NCI-H345 (cell line): ENCODE measurements around the gene FRY.

Experiments
- DNase-seq: peaks from one replicate; lab custom pipeline; 2025; lab: John Stamatoyannopoulos, UW

Gene FRY

GRCh38 chr13:32261567-32261966, 230.0 kb downstream of the FRY start:
- DNase-seq, result peak; percentile 42

GRCh38 chr13:32262165-32262564, 230.6 kb downstream of the FRY start:
- DNase-seq, result no peak

DNA sequence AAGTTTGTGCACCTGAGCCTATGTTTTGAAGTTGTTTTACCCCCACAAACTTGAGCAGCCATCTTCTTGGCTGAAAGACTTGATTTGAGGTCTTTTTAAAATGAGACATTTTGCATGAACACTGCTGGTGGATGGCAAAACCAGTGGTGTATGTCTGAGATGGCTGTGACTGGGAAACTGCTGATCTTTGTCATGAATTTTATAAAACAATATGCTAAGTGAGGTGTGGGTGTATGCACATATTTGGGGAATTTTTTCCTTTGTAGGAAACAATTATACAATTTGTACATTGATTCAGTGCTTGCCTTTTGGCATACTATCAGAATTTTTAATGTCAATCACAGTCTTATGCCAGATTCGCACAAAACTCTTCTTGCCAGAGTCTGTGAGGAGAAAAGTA, 231.0 kb downstream of the FRY start:
- no peak for DNase-seq

DNA sequence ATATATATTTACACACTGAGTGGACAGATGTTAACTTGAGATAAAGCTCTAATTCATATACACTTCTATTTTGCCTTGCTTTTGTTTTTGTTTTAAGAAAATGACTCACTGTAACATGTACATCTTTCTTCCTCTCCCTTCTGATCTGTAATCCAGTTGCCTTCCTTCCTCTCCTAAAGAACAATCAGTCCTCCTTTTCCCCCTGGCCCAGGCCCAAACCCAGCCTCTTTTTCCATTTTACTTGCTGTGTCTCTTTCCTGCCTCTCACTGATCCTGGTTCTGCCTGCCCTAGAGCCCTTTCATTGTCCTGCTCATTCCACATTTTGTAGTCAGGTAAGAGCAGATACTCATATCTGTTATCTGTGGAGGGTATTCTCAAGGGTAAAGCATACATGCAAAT, 232.8 kb downstream of the FRY start:
- no peak for DNase-seq

GRCh38 chr13:32265726-32266125, 234.2 kb downstream of the FRY start:
- no peak for DNase-seq

DNA sequence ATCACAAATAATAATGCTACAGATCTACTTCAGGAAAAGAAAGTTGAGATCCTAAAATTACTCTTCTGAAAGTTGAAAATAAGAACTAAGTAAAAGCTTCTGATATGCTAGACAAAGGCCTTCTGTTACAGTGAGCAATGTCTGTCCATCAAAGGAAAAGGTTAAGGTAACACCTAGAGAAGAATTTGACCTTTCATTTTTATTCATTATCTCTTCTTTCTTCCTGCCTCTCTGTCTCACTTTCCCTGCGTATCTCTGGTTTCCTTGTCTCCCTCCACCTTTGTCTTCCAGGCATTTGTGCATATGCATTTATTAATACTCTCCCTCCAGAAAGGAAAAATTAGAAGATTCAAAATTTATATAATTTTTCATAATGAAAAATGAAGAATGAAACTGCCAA, 234.6 kb downstream of the FRY start:
- no peak for DNase-seq

DNA sequence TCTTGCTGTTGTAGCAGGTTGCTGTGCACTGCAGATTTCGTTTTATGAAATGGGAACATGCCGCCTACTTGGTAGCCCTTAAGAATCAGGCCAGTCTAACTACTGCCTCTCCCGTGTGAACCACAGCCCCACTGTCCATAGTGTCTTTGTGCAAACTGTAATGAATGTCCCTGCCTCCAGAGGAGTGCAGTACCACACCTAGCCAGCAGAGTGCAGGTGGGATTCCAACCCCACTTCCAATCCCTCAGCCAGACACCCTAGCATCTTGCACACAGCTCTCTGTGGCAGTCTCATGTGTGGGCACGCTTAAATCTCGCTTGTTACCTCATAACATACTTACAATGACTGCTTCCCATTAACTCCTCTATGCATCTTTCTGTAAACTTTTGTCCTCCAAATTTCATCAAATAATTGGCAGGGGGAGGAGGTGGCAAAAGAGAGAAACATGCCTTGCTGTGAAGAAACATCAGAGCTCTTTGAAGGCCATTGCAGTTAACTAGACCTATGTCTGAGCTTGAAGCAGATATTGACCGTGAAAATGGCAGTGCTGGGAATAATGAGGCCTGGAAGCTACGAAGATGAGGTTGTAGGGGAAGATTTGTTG, 236.4 kb downstream of the FRY start:
- no peak for DNase-seq

DNA sequence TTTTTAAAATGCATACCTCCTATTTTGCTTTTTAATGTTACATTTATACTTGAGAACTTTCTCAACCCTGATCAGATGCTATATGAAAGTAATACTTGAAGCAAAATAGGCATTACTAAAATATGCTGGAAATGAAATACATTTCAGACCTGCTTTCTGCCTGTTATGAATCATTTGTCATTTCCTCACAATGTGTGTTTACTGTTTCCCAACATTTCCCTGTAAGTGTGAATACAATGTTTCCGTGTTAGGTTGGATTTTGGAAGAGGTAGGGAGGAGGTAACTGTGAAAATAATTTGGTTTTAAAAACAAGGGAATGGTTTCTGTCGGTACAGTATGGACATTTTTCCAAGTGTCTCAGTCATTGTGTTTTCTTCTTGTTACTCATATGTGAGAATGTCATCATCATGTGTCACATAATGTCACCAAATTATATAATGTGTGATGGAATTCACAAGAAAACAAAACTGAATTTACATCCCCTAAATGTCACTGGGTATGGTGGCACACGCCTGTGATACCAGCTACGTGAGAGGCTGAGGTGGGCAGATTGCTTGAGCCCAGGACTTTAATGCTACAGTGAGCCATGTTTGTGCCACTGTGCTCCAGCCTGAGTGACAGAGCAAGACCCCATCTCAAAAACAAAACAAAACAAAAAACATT, 240.6 kb downstream of the FRY start:
- no peak for DNase-seq

DNA sequence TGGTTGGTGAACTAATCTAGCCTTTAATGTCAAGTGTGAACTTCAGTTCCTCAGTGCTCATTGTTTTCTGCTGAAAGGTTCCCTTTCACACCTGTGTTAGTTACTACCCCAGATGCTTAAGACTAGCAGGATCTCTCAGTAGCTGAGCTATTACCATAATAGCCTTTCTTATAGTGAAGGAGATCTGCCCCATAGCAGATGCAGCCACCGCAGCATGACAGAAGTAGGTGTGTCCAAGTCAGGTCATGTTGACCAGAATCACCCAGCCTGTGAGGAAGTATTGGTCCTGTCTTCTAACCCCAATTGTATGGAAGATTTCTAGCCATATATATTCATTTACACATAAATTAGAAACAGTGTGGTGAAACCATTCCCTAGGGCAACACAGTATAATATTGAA, 246.3 kb downstream of the FRY start:
- DNase-seq, result no peak

DNA sequence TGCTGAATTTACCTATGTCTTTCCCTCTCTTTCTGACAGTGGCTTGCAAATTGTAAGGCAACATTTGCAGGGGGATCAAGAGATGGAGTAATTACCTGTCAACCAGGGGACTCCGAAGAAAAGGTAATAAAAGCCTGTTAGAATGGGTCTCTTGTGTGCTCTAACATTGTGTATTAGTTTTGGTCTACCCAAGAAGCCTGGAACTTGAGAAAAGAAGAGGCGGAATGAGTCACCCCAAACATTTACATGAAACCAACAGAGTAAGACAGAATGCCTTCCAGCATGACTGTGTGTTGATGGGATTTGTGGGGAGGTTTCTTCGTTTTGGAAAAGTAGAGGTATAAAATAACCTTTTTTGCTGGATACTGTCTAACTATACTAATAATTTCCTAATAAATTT, 246.9 kb downstream of the FRY start:
- DNase-seq, result no peak

GRCh38 chr13:32281096-32281495, 249.5 kb downstream of the FRY start:
- no peak for DNase-seq

DNA sequence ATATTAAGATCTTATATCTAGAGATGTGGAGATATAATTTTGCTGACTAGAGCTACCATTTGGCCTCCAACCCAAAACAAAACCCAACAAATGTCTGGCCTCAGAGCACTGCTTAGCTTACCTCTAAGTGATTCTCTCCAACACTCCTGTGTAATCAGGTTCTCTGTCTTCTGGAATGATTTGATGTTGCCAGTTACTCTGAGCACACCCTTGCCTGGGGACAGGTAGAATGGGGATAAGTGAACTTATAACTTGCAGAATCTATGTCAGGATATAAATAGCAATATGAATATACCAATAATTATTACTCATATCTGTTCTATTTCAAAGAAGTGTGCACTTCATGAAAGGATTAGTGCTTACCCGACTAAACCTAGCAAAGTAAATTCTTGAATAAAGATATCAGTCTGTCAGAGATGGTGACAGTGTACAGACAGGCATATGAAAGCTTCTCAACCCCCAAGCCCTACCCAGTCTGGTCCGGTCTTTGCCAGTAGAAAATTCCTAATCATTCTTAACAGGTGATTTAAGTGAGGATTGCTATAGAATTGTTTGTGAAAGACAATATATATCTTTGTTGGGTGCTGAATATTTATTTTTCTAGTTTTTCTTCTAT, 250.6 kb downstream of the FRY start:
- no peak for DNase-seq

DNA sequence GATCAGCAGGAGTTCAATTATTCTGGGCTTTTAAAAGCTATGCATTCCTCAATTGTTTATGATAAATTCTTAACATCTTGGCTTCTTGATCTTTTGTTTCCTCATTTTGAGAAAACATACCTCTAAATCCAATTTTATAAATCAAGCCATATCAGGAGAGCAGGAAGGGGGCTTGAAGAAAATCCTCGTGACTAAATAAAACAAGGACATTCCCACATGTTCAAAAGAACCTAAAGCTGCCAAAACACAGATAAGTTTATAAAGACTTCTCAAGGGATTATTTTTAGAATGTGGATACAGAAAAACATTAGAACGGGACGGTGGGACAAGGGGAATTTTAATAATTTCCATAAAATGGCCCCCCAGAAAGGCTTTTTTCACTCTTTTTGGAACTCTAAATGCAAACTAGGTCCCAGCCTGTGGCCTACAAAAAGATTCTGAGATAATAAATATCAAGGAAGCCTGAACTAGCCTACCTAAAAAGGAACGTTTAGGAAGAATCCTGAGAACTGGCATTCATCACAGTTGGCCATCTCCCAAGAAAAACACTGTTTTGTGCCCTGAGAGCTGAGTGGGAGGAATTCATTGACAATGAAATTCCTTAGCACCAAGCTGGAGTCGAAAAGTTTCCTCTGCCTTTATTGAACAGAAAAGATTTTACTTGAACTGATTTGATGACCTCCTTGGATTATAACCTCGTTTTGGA, 253.5 kb downstream of the FRY start:
- DNase-seq, result no peak

- no peak for DNase-seq
Measured at GRCh38 chr13:32285633-32285965, 254.0 kb downstream of the FRY start.

DNA sequence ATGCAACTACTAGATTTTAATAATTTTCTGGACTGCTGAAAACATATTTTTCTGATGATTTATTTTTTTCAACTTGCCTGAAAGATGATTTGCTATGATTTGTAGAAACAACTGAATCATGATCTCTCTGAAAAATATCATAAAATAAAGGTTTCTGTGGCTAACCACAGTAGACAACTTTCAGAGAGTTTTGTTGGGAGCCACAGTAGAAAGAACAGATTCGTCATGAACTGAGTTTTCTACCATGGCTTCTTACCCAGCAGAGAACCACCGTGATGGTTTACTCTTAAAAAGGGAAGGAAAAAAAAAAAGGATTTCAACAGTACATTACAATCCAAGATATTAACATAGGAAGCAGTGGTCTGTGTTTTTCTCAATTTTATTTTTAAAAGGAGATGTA, 265.6 kb downstream of the FRY start:
- no peak for DNase-seq

- DNase-seq, result no peak
Measured at GRCh38 chr13:32298695-32299094, 267.1 kb downstream of the FRY start.

DNA sequence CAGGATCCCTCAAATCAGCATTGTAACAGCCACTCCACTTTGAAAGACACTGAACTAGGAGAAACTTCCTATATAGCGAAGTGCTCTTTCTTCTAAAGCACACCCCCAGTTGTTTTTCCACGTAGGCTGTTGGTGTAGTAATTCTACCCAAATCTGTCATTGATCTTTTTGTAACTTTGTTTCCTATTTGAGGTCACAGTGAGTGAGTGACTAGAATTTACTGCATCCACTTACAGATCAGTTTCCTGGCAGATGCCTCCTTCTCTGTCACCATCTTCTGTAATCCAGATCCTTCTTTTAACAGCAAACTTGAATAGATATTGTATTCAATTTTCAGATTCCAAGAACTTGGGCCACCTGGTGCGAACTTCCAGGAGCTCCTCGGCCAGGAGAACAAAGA, 268.3 kb downstream of the FRY start:
- no peak for DNase-seq

DNA sequence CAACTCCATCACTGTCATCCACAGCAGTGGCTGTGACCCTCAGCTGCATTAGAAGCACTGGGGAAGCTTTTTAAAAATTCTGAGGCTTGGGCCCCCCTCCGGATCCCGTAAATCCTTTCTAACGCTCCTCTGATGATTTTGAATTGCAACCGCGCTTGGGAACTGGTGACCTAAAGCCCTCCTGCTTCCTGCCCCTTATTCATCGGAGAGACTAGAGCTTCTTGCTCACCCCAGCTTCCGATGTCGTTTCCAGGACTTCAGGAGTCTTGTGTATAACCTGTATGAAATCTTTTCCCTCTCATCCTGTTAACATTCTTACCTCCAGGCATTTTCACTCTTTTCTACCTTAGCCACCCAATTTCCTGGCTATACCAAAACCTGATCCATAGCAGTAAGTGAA, 268.8 kb downstream of the FRY start:
- no peak for DNase-seq

- no peak for DNase-seq
Measured at GRCh38 chr13:32300920-32301319, 269.3 kb downstream of the FRY start.

GRCh38 chr13:32302461-32302860, 270.9 kb downstream of the FRY start:
- DNase-seq, result no peak

GRCh38 chr13:32305646-32306045, 274.1 kb downstream of the FRY start:
- DNase-seq, result no peak

DNA sequence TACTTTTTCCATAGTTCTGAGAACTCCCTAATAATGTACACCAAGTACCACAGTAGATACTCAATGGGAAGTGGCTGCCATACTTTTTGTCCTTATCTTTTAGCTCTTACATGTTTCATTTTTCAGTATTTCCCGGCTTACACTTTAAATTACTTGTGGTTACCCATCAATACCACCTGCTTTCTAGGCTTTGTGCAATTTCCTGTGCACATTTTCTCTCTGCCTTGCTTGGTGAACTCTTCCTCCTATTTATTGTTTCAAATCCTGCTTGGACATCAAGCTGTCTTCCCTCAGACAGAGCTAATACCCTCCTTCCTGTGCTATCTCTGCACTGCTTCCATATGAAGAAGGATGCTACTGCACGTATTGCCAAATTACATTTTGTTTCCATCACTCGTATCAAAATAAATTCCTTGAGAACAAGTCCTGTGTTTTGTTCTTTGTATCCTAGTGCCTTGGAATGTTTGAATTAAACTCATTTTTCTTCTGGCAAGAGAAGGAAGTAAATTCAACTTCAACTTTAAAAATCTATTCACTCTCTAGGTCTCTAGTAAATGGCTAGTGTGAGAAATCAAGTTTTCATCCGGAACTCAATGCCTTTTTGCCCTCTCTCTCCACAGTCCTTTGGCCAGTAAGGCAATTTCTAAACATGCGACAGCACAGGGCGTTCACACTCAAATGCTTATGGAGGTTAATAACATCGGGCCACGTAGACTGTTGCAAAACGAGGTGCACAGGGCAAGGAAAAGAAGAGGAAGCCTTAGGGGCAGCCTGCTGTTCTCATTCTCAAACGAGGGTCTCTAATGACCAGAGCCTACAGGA, 277.9 kb downstream of the FRY start:
- no peak for DNase-seq
